Measurements from ENCODE around the gene MLLT3. TPM values are rescaled to one million over a fixed set of nuclear protein-coding genes. Genes with fewer than 3 reads are reported as not detected.

Gene MLLT3
- total RNA-seq, 2 donors from 2014 or later = 5.3 to 10.2 TPM

DNA sequence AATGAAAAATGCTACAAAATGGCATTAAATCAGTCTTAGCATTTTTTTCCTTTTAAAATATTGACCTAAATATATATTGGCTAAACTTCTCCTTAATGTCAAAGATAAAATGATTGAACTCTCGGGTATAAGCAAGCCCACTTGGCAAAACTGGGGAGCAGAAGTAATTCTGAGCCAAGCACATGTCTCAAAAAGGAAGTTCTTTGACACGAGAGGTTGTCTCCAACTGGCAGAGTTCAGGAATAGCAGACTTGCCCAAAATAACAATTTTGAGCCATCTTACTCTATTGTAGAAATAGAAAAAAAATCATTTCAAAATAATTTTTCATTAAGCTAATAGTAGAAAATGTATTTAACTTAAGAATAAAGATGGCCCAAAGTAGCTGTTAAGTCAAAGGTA lies 10.4 kb upstream of the MLLT3 start:
- intact Hi-C loops (cut with DNase I) = no loop called here
- no peak for DNase-seq
- ATAC-seq = no peak

DNA sequence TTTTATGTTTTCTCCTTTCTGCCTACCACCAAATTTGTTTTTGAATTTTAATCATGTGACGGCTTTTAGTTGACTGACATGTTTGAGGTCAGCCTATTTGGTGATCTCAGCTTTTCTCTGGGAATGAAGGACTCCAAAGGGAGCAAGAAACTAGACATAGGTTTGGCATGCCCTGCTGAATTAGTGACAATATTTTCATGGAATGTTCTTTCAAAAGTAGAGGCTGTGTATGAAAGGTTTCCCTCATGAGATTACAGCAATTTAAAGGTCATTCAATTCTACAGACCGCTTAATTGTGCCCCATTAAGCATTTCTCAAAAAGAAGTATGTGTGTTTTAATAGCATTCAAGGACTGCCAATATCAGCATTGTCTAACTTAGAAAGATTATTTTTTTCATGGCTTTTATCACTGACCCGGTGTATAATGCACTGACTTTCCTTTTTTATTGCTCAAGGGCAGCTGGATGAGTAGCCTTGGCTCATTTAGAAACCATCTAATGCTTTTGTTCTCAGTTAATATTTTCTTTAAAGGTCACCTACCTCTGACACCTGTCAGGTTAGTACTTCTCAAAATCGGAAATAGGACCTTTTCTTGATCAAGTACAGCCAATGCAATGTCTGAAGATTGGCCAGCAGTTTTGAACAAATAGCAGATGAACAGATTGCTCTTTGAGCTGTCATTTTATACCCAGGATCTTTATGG lies 8.1 kb upstream of the MLLT3 start:
- intact Hi-C loops (cut with DNase I) = no loop called here
- ATAC-seq (no peak), DNase-seq (no peak)

GRCh38 chr9:20625003-20625349 lies 2.7 kb upstream of the MLLT3 start:
- intact Hi-C loops (cut with DNase I) = loop anchor here (10.0 kb wide), 3 partner anchors 260 to 700 kb away; no protein-coding TSS in a partner anchor
- no peak for ATAC-seq
- DNase-seq = no peak

GRCh38 chr9:20624201-20625002 lies 2.1 kb upstream of the MLLT3 start:
- no peak for ATAC-seq
- peak; percentile 48 for DNase-seq
- intact Hi-C loops (cut with DNase I) = loop anchor here (5.0 to 10.0 kb wide), 5 partner anchors 260 to 700 kb away; no protein-coding TSS in a partner anchor

GRCh38 chr9:20623748-20624124 lies 1.4 kb upstream of the MLLT3 start:
- DNase-seq (no peak), ATAC-seq (no peak)
- intact Hi-C loops (cut with DNase I) = loop anchor here (5.0 to 10.0 kb wide), 5 partner anchors 261 to 699 kb away; no protein-coding TSS in a partner anchor

GRCh38 chr9:20623021-20623747 lies 885 bp upstream of the MLLT3 start:
- intact Hi-C loops (cut with DNase I) = loop anchor here (5.0 to 10.0 kb wide), 5 partner anchors 262 to 698 kb away; no protein-coding TSS in a partner anchor
- DNase-seq (peak; percentile 39), ATAC-seq (peak in 1 of 2 donors; percentile 10)

DNA sequence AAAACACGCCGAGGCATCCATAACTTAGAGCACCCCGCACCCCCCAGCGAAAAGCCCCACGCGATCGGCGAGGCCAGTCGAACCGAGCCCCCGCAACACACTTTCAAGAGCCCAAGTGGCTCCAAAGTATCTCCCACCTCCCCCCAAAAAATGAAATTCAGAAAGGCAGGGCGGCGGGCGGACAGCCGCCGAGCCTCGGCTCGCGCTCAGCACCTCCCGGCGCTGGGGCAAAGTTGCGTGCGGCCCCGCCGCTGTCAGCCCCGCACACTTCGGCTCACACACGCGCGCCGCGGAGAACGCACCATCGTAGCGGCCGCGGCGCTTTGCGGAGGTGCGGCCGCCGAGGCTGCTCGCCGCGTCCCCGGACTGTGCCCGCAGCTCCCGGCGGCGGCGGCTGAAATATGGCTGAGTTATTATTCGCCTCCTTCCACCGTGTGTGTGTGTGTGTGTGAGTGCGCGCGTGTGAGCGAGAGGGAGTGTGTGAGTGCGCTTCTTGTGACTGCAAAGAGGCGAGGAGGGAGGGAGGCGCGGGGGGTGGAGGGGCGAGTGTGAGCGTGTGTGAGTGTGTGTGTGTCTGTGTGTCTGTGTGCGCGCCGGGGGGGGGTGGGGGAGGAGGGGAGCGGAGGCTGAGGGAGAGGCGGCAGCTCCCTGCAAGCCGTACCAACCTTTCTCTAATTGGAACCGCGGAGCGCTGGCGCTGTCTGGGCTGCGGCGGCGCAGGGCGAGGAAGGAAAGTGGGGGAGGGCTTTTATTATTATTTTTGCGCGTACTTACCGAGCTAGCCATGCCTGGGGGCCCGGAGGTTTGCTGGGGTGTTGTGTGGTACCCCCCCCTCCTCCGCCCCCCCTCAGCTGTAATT lies 599 bp downstream of the MLLT3 start:
- ATAC-seq = peak; percentile 52 to 62
- intact Hi-C loops (cut with DNase I) = loop anchor here (5.0 to 10.0 kb wide), 5 partner anchors 263 to 697 kb away; no protein-coding TSS in a partner anchor
- DNase-seq = peak; percentile 75

DNA sequence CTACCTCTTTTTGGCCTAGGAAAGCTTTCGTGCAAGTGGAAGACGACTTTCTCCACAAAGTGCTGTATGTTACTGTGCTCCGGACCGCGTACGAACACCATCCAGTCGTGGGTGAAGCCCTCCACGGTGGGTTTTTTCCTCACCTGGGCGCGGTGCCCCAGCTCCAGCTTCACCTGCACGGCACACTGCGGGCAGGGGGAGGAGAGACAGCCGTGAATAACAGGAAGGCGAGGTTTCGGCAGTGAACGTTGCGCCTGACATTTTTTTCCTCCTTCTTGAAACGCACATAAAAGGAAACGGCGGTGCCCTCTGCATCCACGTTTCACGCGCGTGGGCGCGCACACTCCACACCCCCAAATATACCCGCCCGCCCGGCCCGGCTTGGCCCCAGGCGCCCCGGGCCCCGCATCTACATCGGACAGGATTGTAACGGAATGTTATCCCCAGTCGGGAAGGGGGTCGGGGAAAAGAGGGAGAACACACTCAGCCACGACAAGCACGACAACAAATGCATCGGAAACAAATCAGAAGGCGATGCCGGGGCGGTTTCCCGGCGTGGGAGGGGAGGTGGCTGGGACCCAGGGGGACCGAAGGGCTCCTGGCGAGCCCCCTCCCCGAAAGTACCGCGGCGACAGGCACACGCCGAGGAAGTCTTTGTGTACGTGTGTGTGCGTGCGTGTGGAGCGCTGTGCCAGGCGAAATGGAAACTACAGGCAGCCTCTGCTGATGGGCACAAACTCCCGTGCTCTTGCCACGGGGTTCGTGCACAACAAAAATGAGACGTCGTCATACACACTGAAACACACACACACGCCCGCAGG lies 1.4 kb downstream of the MLLT3 start:
- DNase-seq = peak; percentile 49
- intact Hi-C loops (cut with DNase I) = loop anchor here (5.0 to 10.0 kb wide), 5 partner anchors 264 to 696 kb away; no protein-coding TSS in a partner anchor
- peak; percentile 2 to 5 for ATAC-seq

DNA sequence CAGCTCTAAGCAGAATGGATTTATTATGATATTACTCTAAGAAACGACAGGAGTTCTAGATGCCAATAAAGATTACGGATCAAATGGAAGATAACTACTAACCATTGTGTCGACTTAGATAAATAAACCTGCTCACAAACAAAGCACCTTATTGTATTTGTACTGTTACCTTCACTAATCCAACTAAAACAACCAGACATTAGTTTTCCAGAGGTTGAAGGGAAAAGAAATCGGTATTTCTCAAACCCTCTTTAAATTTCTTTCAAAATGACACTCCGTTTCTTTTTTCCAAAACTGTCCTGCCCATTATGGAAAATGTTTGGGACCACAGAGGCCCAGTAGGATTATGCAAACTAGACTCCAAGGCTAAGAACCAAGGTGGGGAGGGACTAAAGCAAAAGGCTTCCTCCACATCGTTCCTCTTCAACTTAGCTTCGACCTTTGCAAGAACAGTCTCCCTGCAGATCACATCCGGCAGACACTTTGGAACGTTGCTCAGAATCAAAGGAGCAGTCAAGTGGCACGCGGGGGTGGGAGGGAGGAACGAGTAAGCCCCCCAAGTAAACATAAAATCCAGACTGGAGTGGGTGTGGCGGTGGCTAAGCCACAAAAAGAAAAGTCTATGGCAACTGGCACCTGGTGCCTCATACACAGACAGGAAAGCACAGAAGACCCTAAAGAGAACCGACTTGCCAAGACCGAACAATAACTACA lies 2.7 kb downstream of the MLLT3 start:
- no peak for ATAC-seq
- intact Hi-C loops (cut with DNase I) = loop anchor here (5.0 to 10.0 kb wide), 5 partner anchors 262 to 695 kb away; no protein-coding TSS in a partner anchor
- no peak for DNase-seq

GRCh38 chr9:20618361-20618802 lies 3.9 kb downstream of the MLLT3 start:
- DNase-seq = peak; percentile 33
- no peak for ATAC-seq
- intact Hi-C loops (cut with DNase I) = no loop called here

DNA sequence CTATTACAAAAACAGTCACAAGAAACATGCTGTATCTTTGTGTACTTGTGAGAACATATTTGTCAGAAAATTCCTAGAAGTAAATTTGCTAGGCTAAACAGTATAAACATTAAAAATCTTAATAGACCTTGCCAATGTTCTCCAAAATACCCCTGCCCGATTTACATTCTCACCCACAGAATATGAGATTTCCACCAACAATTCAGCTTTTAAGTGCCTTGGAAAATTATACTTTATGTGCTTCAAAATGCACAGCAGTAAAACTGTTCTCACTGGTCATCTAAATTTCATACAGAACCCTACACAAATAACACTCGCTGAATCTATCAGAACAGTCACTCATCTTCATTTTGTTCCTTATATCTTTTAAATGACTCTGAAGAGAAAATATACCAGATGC lies 5.5 kb downstream of the MLLT3 start:
- ATAC-seq (no peak), DNase-seq (no peak)
- intact Hi-C loops (cut with DNase I) = no loop called here

- ATAC-seq (no peak), DNase-seq (no peak)
- intact Hi-C loops (cut with DNase I) = no loop called here
Observed at GRCh38 chr9:20614602-20615216, 7.6 kb downstream of the MLLT3 start.

GRCh38 chr9:20611691-20612287 lies 10.5 kb downstream of the MLLT3 start:
- intact Hi-C loops (cut with DNase I) = no loop called here
- peak in 1 of 2 donors; percentile 67 for ATAC-seq

DNA sequence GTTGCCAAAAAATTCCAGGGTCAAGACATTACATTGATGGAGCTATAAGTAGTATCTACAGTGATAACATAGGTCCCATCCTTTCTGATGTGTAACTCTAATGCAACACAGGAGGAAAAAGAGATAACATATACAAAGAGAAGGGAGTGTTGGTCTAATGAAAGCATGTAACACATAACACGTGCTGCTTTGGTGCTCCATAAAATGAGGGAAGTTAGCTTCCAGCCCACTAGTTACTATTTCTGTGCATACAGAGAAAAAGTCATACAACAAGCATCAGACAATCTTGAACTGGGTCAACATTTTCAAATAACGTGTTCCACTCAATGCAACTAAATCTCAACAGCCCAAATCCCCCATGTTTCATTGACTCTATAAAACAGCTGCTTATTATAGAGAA lies 11.7 kb downstream of the MLLT3 start:
- no peak for ATAC-seq
- intact Hi-C loops (cut with DNase I) = no loop called here
- no peak for DNase-seq

More at GRCh38 chr9:20611691-20612287, 10.5 kb downstream of the MLLT3 start:
- DNase-seq = no peak

DNA sequence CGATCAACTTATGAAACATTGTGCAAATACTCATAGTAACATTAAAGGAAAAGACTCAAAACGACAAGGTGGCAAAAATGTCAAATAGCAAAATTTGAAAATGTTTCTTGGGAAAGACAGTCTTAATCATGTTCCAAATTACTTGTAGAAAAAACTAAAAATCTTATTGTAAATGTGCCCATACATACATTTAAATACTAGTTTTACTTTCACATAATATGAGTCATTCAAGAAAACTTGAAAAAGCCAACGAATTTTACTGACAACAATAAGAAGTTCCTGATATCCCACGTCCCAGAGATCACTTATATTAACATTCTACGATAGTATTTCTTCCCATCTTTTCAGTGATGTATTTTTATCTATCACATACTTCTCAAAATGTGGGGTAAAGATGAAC lies 13.7 kb downstream of the MLLT3 start:
- ATAC-seq = no peak
- intact Hi-C loops (cut with DNase I) = loop anchor here in 1 of 2 donors (10.0 kb wide), 1 partner anchor 54 kb away; no protein-coding TSS in a partner anchor
- no peak for DNase-seq

DNA sequence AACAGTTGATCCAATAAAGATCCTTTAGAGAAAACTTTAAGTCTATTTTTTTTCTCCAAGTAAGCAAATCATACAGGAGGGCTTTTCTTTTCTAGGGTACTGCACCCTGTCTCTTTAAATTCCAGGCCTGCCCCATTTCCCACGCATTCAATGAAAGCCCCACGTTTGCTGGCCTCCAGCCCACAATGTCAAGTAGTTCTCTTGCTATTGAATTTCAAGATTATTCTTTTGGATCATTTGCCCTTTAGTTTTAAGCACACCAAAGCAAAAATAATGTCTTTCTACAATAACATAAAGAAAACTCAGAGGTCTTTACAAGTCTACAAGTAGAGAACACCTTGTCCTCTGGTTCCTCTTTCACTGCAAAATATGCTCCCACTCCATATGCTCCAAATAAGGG lies 15.6 kb downstream of the MLLT3 start:
- intact Hi-C loops (cut with DNase I) = loop anchor here in 1 of 2 donors (10.0 kb wide), 1 partner anchor 52 kb away; no protein-coding TSS in a partner anchor
- ATAC-seq (peak in 1 of 2 donors; percentile 19), DNase-seq (peak; percentile 48)
